Muscle layer of colon (tissue), 2 donors: Measurements from ENCODE around the gene STAT2.

ENCODE experiments used
- H3K27ac ChIP-seq: one replicate; pipeline ENCODE4 v1.7.0; 2013; ENCODE audit warnings: low read depth, mild to moderate bottlenecking, low read length, moderate library complexity
- H3K27me3 ChIP-seq, 2 donors: one replicate each; pipeline ENCODE4 v1.7.0; 2013; ENCODE audit warnings: low read length in 2 of 2, mild to moderate bottlenecking in 2 of 2; ENCODE audit not compliant: insufficient read depth in 2 of 2, control insufficient read depth in 1 of 2
- H3K36me3 ChIP-seq: one replicate; pipeline ENCODE4 v1.7.0; 2013; ENCODE audit warnings: mild to moderate bottlenecking, low read length; ENCODE audit not compliant: insufficient read depth
- H3K4me1 ChIP-seq: one replicate; pipeline ENCODE4 v1.7.0; 2013; ENCODE audit warnings: mild to moderate bottlenecking, low read length; ENCODE audit not compliant: insufficient read depth
- H3K4me3 ChIP-seq, 2 donors: one replicate each; pipeline ENCODE4 v1.7.0; 2013; ENCODE audit warnings: low read length in 2 of 2, low read depth in 1 of 2, mild to moderate bottlenecking in 1 of 2, moderate library complexity in 1 of 2
- H3K9ac ChIP-seq: one replicate; pipeline ENCODE4 v1.7.0; 2013; ENCODE audit warnings: low read length
- H3K9me3 ChIP-seq: one replicate; pipeline ENCODE4 v1.7.0; 2013; ENCODE audit warnings: mild to moderate bottlenecking, low read length
- donor health status: abdominal sarcoma.
- donor health status: Adenocarcinoma of cecum.

STAT2 gene

GRCh38 chr12:56385873-56386272 lies 26.0 kb upstream of the STAT2 start:
- no peak overlapping the region for H3K4me3 ChIP-seq
- H3K4me1 ChIP-seq, result no peaks in the 10 kb centered on the region
- H3K9ac ChIP-seq, result no peak overlapping the region
- no peaks in the 10 kb centered on the region for H3K27me3 ChIP-seq
- H3K27ac ChIP-seq, result no peak overlapping the region
- H3K36me3 ChIP-seq, result no peaks in the 10 kb centered on the region
- no peaks in the 10 kb centered on the region for H3K9me3 ChIP-seq

- H3K4me1 ChIP-seq, result no peaks in the 10 kb centered on the region
- H3K36me3 ChIP-seq, result no peaks in the 10 kb centered on the region
- H3K27ac ChIP-seq, result no peak overlapping the region
- H3K27me3 ChIP-seq, result no peaks in the 10 kb centered on the region
- H3K9me3 ChIP-seq, result no peaks in the 10 kb centered on the region
- no peak overlapping the region for H3K4me3 ChIP-seq
- H3K9ac ChIP-seq, result no peak overlapping the region
Observed at GRCh38 chr12:56382611-56383010, 22.7 kb upstream of the STAT2 start.

- no peak overlapping the region for H3K9ac ChIP-seq
- H3K27me3 ChIP-seq, result no peaks in the 10 kb centered on the region
- H3K4me1 ChIP-seq, result no peaks in the 10 kb centered on the region
- no peaks in the 10 kb centered on the region for H3K36me3 ChIP-seq
- no peak overlapping the region for H3K4me3 ChIP-seq
- no peak overlapping the region for H3K27ac ChIP-seq
- no peaks in the 10 kb centered on the region for H3K9me3 ChIP-seq
Observed at GRCh38 chr12:56377989-56378316, 18.0 kb upstream of the STAT2 start.

DNA sequence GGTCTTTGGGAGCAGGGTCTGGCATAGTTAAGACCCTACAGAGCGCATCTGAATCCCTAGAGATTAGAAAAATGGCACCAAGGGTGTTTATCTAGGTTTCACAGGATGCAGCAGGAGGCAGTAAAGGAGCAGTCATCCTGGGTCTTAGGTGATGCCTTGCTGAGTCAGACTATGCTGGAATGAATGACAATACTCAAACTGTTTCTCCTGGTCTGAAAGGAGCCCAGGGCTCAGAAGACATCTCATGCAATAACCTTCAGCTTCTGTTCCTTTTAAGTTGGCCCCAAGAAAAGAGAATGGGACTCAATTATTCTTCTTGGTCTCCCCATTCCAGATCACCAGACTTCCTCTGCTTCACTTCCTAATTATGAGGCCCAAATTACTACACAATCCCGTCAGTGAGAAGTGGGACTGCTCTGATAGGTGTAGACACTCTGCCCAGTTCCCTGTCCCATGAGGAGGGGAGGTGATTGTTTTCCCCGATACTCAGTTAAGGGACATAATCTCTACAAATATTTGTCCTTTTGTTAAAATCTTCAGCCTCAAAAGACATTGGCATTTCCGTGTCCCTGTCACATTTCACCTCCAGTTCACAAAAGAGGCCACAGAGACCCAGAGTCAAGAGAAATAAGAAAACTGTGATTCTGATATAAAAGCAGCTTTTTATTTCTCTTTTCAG lies 17.5 kb upstream of the STAT2 start:
- H3K4me1 ChIP-seq, result no peaks in the 10 kb centered on the region
- H3K9me3 ChIP-seq, result no peaks in the 10 kb centered on the region
- no peaks in the 10 kb centered on the region for H3K36me3 ChIP-seq
- no peaks in the 10 kb centered on the region for H3K27me3 ChIP-seq
- H3K4me3 ChIP-seq, result no peak overlapping the region
- H3K27ac ChIP-seq, result no peak overlapping the region
- no peak overlapping the region for H3K9ac ChIP-seq

DNA sequence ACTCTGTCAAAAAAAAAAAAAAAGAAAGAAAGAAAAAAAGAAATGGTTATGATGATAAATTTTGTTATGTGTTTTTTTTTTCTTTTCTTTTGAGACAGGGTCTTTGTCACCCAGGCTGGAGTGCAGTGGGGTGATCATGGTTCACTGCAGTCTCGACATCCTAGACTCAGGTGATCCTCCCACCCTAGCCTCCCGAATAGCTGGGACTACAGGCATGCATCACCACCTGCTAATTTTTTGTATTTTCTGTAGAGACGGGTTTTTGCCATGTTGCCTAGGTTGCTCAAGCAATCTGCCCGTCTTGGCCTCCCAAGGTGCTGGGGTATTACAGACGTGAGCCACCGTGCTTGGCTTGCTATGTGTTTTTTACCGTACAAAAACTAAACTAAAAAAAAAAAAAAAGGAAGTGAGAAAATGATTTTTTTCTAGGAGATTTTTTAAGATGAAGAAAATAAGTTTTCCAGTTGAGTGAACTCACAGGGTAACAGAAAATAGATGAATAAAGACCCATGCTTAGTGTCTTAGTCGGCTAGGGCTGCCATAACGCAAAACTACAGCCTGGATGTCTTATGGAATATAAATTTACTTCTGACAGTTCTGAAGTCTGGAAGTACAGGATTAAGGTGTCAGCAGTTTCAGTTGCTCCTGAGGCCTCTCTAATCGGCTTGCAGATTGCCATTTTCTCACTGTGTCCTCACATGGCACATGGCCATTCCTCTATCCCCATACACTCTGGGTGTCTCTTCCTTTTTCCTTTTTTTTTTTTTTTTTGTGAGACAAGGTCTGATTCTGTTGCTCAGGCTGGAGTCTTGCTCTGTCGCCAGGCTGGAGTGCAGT lies 15.9 kb upstream of the STAT2 start:
- Histone ChIP-seq H3K27me3 (no peaks in the 10 kb centered on the region), H3K4me1 (no peaks in the 10 kb centered on the region), H3K4me3 (no peak overlapping the region), H3K27ac (no peak overlapping the region), H3K36me3 (no peaks in the 10 kb centered on the region), H3K9me3 (no peaks in the 10 kb centered on the region), H3K9ac (no peak overlapping the region)

GRCh38 chr12:56374726-56375597 lies 15.1 kb upstream of the STAT2 start:
- Histone ChIP-seq H3K27ac (no peak overlapping the region), H3K9ac (no peak overlapping the region), H3K36me3 (no peaks in the 10 kb centered on the region), H3K27me3 (no peaks in the 10 kb centered on the region), H3K4me3 (no peak overlapping the region), H3K4me1 (no peaks in the 10 kb centered on the region), H3K9me3 (no peaks in the 10 kb centered on the region)

DNA sequence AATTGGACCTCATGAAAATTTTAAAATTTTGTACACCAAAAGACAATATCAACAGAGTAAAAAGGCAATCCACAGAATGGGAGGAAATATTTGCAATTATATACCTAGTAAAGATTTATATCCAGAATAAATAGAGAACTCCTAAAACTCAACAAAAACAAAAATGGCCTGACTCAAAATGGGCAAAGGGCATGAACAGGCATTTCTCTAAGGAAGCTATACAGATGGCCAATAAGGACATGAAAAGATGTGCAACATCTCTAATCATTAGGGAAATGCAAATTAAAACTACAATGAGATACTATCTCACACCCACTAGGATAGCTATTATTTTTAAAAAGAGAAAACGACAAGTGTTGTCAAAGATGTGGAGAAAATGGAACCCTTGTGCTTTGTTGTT lies 13.6 kb upstream of the STAT2 start:
- Histone ChIP-seq H3K27ac (no peak overlapping the region), H3K4me3 (no peak overlapping the region), H3K4me1 (no peaks in the 10 kb centered on the region), H3K36me3 (no peaks in the 10 kb centered on the region), H3K27me3 (no peaks in the 10 kb centered on the region), H3K9ac (no peak overlapping the region), H3K9me3 (no peaks in the 10 kb centered on the region)

GRCh38 chr12:56366948-56367347 lies 7.0 kb upstream of the STAT2 start:
- no peak overlapping the region for H3K27ac ChIP-seq
- H3K27me3 ChIP-seq, result no peaks in the 10 kb centered on the region
- H3K9me3 ChIP-seq, result no peaks in the 10 kb centered on the region
- H3K4me3 ChIP-seq, result no peak overlapping the region
- no peak overlapping the region for H3K9ac ChIP-seq
- H3K36me3 ChIP-seq, result no peaks in the 10 kb centered on the region
- H3K4me1 ChIP-seq, result no peaks in the 10 kb centered on the region

DNA sequence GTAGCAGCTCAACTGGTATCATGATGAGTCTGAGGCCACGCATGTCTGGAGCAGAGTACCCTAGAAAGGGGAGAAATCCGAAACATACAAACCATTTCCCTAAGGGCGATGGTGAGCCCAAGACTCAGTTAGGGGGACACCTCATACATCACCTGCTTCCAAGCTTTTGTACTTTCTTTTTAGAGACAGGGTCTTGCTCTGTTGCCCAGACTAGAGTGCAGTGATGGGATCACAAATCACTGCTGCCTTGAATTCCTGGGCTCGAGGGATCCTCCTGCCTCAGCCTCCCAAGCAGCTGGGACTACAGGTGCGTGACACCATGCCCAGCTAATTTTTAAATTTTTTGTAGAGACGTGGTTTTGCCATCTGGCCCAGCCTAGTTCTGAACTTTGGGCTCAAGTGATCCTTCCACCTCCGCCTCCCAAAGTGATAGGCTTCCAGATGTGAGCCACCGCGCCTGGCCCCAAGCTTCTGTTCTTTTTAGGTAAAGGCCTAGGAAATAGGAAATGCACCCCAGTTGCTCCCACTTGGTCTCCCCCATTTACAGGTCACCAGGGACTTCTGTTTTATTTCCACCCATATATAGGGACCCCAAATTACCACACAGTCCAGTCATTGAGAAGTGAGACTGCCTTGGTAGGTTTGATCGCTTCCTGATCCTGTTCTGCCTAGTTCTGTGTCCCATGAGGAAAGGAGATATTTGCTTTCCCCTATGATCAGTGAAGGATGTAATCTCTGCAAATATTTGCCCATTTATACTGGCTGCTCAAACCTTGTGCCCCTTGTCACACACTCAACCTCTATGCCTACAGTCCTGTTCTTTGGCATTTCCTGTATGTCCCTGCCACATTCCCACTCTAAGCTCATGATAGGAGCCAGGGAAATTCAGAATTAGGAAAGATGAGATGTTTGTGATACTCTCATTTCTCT lies 2.5 kb upstream of the STAT2 start, which contains the start of gene APOF:
Gene APOF (minus strand): TSS at position 728 of the 930 bp plus-strand sequence. CDS start 112 bp downstream, at position 616.
- H3K9ac ChIP-seq, result no peak within 1 kb of the TSS
- no peaks in the 10 kb centered on the region for H3K9me3 ChIP-seq
- H3K4me3 ChIP-seq, result no peak within 1 kb of the TSS
- H3K27me3 ChIP-seq, result no peaks in the 10 kb centered on the region
- H3K36me3 ChIP-seq, result no peaks in the 10 kb centered on the region
- no peak within 1 kb of the TSS for H3K27ac ChIP-seq
- H3K4me1 ChIP-seq, result peaks cover 18% of the 10 kb centered on the region

GRCh38 chr12:56361487-56362129 lies 1.7 kb upstream of the STAT2 start:
- H3K27me3 ChIP-seq, result no peaks in the 10 kb centered on the region
- H3K36me3 ChIP-seq, result no peaks in the 10 kb centered on the region
- H3K9me3 ChIP-seq, result no peaks in the 10 kb centered on the region
- no peak overlapping the region for H3K27ac ChIP-seq
- no peak overlapping the region for H3K4me3 ChIP-seq
- H3K9ac ChIP-seq, result no peak overlapping the region
- H3K4me1 ChIP-seq, result peaks cover 18% of the 10 kb centered on the region
